ENCODE measurements around the gene THAP10. TPM values are rescaled to one million over a fixed set of nuclear protein-coding genes. Genes with fewer than 3 reads are reported as not detected.

THAP10 gene
- total RNA-seq, 3 donors from 2014 or later (not counting 1 experiment from before 2014, with no cell fraction given) = not detected

- Histone ChIP-seq H3K36me3 (ENCODE audit: control insufficient read depth, insufficient read depth, low read length) (no peaks in the 10 kb centered on the region), H3K9me3 (ENCODE audit: control insufficient read depth, insufficient read depth, low read length) (no peaks in the 10 kb centered on the region), H3K4me1 (ENCODE audit: control insufficient read depth, insufficient read depth, low read length) (no peaks in the 10 kb centered on the region), H3K27ac (ENCODE audit: low read length) (no peak overlapping the region), H3K4me3 (ENCODE audit: low read length) (no peak overlapping the region), H3K27me3 (ENCODE audit: control insufficient read depth, insufficient read depth, low read length) (no peaks in the 10 kb centered on the region)
- Mint-ChIP-seq H3K27me3 (ENCODE audit: low read depth in 2 of 2) (peaks cover 13 to 52% of the 10 kb centered on the region in 2 donors), H3K4me1 (no peaks in the 10 kb centered on the region), H3K4me3 (no peak overlapping the region), H3K9me3 (peaks cover 0 to 5% of the 10 kb centered on the region in 2 donors), H3K27ac (no peak overlapping the region), H3K36me3 (no peaks in the 10 kb centered on the region)
- intact Hi-C loops (cut with micrococcal nuclease) = no loop called here
- ATAC-seq = no peak
- TF ChIP-seq CTCF (IDR thresholded peaks at IDR 0.05) = no peak
- DNase-seq = no peak
- WGBS (ENCODE audit: insufficient coverage) = no CpG with 5 or more reads among the region's 2 CpGs
These were observed 31.3 kb upstream of the THAP10 start for GRCh38 chr15:70923311-70924080.

- Histone ChIP-seq H3K27me3 (ENCODE audit: control insufficient read depth, insufficient read depth, low read length) (no peaks in the 10 kb centered on the region), H3K4me3 (ENCODE audit: low read length) (no peak overlapping the region), H3K36me3 (ENCODE audit: control insufficient read depth, insufficient read depth, low read length) (no peaks in the 10 kb centered on the region), H3K9me3 (ENCODE audit: control insufficient read depth, insufficient read depth, low read length) (peaks cover 4% of the 10 kb centered on the region), H3K27ac (ENCODE audit: low read length) (no peak overlapping the region), H3K4me1 (ENCODE audit: control insufficient read depth, insufficient read depth, low read length) (no peaks in the 10 kb centered on the region)
- H3K4me1 Mint-ChIP-seq = no peaks in the 10 kb centered on the region
- intact Hi-C loops (cut with micrococcal nuclease) = no loop called here
- H3K36me3 Mint-ChIP-seq = no peaks in the 10 kb centered on the region
- H3K27me3 Mint-ChIP-seq (ENCODE audit: low read depth in 2 of 2) = peaks cover 11 to 55% of the 10 kb centered on the region in 2 donors
- H3K27ac Mint-ChIP-seq = no peak overlapping the region
- no peak for TF ChIP-seq CTCF (IDR thresholded peaks at IDR 0.05)
- H3K9me3 Mint-ChIP-seq = peaks cover 0 to 5% of the 10 kb centered on the region in 2 donors
- ATAC-seq (no peak), DNase-seq (no peak)
- WGBS (ENCODE audit: insufficient coverage) = 97% methylated on average over 2 of the region's 2 CpGs
- H3K4me3 Mint-ChIP-seq = no peak overlapping the region
These were observed 29.9 kb upstream of the THAP10 start for GRCh38 chr15:70922119-70922518.

GRCh38 chr15:70920981-70921696 lies 28.9 kb upstream of the THAP10 start:
- DNase-seq = no peak
- H3K9me3 Mint-ChIP-seq = peaks cover 0 to 5% of the 10 kb centered on the region in 2 donors
- H3K4me1 Mint-ChIP-seq = no peaks in the 10 kb centered on the region
- no peaks in the 10 kb centered on the region for H3K4me1 ChIP-seq (ENCODE audit: control insufficient read depth, insufficient read depth, low read length)
- H3K4me3 Mint-ChIP-seq = no peak overlapping the region
- H3K9me3 ChIP-seq (ENCODE audit: control insufficient read depth, insufficient read depth, low read length) = peaks cover 4% of the 10 kb centered on the region
- no peaks in the 10 kb centered on the region for H3K36me3 ChIP-seq (ENCODE audit: control insufficient read depth, insufficient read depth, low read length)
- H3K27ac Mint-ChIP-seq = no peak overlapping the region
- intact Hi-C loops (cut with micrococcal nuclease) = no loop called here
- no peak overlapping the region for H3K27ac ChIP-seq (ENCODE audit: low read length)
- H3K4me3 ChIP-seq (ENCODE audit: low read length) = no peak overlapping the region
- H3K36me3 Mint-ChIP-seq = no peaks in the 10 kb centered on the region
- no peak for TF ChIP-seq CTCF (IDR thresholded peaks at IDR 0.05)
- no peaks in the 10 kb centered on the region for H3K27me3 ChIP-seq (ENCODE audit: control insufficient read depth, insufficient read depth, low read length)
- no peak for ATAC-seq
- H3K27me3 Mint-ChIP-seq (ENCODE audit: low read depth in 2 of 2) = peaks cover 9 to 55% of the 10 kb centered on the region in 2 donors
- WGBS (ENCODE audit: insufficient coverage) = 50% methylated on average over 1 of the region's 1 CpG
